Measurements from ENCODE around the gene GPBP1L1.

The GPBP1L1 gene

GRCh38 chr1:45674478-45674877, 11.9 kb downstream of the GPBP1L1 start:
- Histone ChIP-seq H3K4me1 (ENCODE audit: control insufficient read depth, insufficient read depth, low read length) (peaks cover 14% of the 10 kb centered on the region; the same call in 1 of the 2 replicates), H3K4me3 (ENCODE audit: low read depth, low read length) (no peak overlapping the region), H3K27ac (ENCODE audit: extremely low read depth, low read depth, low read length) (no peak overlapping the region), H3K36me3 (ENCODE audit: control insufficient read depth in 2 of 2, insufficient read depth in 1 of 2, low read length in 2 of 2) (peaks cover 0 to 5% of the 10 kb centered on the region in 2 experiments; a peak in 2 of 3 replicates), H3K9me3 (ENCODE audit: control insufficient read depth, insufficient read depth, low read depth, low read length) (no peaks in the 10 kb centered on the region)
- POLR2A ChIA-PET, result interaction anchor here (0.6 to 2.1 kb wide), 4 partner anchors 11 to 28 kb away, joined by 3 to 7 read pairs (median 4); partner anchors contain the start of gene GPBP1L1
- CTCF ChIA-PET, result no interaction called here
- 0 out of 2 replicates have a peak, but pooled peaks have one; percentile 26 for TF ChIP-seq ZBTB17 (tag by site-specific recombination; IDR thresholded peaks at IDR 0.05)
- TF ChIP-seq ZBTB48 (tag by site-specific recombination; IDR thresholded peaks at IDR 0.05), result peak; percentile 64; the same call in 1 of the 2 replicates
- no peak for TF ChIP-seq REST (tag by site-specific recombination; IDR thresholded peaks at IDR 0.05)
- no peak for TF ChIP-seq ZNF548 (tag by site-specific recombination; IDR thresholded peaks at IDR 0.05)
- TF ChIP-seq ZNF776 (tag by site-specific recombination; IDR thresholded peaks at IDR 0.05; ENCODE audit: borderline replicate concordance), result no peak

- Histone ChIP-seq H3K4me3 (ENCODE audit: low read depth, low read length) (no peak overlapping the region), H3K9me3 (ENCODE audit: control insufficient read depth, insufficient read depth, low read depth, low read length) (no peaks in the 10 kb centered on the region), H3K27ac (ENCODE audit: extremely low read depth, low read depth, low read length) (no peak overlapping the region), H3K4me1 (ENCODE audit: control insufficient read depth, insufficient read depth, low read length) (peaks cover 8% of the 10 kb centered on the region; the same call in 1 of the 2 replicates), H3K36me3 (ENCODE audit: control insufficient read depth in 2 of 2, insufficient read depth in 1 of 2, low read length in 2 of 2) (peaks cover 0 to 5% of the 10 kb centered on the region in 2 experiments; a peak in 2 of 3 replicates)
- POLR2A ChIA-PET, result interaction anchor here (1.1 to 2.1 kb wide), 2 partner anchors 12 to 13 kb away, joined by 3 to 7 read pairs; partner anchors contain the start of gene GPBP1L1
- TF ChIP-seq ZNF518A (tag by site-specific recombination; conservative IDR thresholded peaks at IDR 0.05; ENCODE audit: low read depth) (no peak), MZF1 (tag by site-specific recombination; IDR thresholded peaks at IDR 0.05; ENCODE audit: borderline replicate concordance) (peak; percentile 68; the same call in 1 of the 2 replicates), ZNF514 (tag by site-specific recombination; IDR thresholded peaks at IDR 0.05) (no peak), ZNF366 (tag by site-specific recombination; conservative IDR thresholded peaks at IDR 0.05) (peak; percentile 48), PRDM1 (tag by site-specific recombination; IDR thresholded peaks at IDR 0.05) (peak; percentile 44; the same call in 1 of the 2 replicates), ATF2 (tag by site-specific recombination; IDR thresholded peaks at IDR 0.05; ENCODE audit: low read depth) (peak; percentile 58)
- CTCF ChIA-PET, result interaction anchor here (0.7 kb wide), 1 partner anchor 927 kb away, joined by 4 read pairs; no protein-coding TSS in a partner anchor
Measured at GRCh38 chr1:45673956-45674355, 12.4 kb downstream of the GPBP1L1 start.

Measured in HEK293 (cell line).